ENCODE results near the gene KRTAP9-4. TPM values are rescaled to one million over a fixed set of nuclear protein-coding genes. Genes with fewer than 3 reads are reported as not detected.
"Not testable (repeated sequence)": the region's sequence is repeated elsewhere in the genome, so short reads cannot be mapped to it uniquely, and the experiment has no call there.

The KRTAP9-4 gene
- total RNA-seq, 1 experiment from 2014 or later, result not detected

DNA sequence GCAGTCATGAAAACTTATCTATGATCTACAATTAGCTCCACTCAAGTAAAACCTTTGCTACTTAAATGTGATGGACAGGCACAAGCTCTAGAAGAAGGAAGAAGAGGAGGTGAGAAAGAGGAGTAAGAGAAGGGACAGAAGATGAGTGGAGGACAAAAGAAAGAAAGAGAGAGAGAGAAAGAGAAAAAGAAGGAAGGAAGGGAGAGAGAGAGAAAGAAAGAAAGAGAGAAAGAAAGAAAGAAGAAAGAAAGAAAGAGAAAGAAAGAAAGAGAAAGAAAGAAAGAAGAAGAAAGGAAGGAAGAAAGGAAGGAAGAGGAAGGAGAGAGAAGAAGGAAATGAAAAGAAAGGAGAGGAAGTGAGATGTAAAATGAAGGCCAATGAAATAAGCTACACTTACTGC is 19.4 kb upstream of the KRTAP9-4 start:
- Histone ChIP-seq H3K4me3 (ENCODE audit: low read length) (no peak overlapping the region), H3K4me2 (ENCODE audit: low read length) (no peak overlapping the region), H3K9ac (ENCODE audit: low read length) (no peak overlapping the region), H3K9me2 (replicated peaks; ENCODE audit: low read length) (no peaks in the 10 kb centered on the region), H3K79me2 (ENCODE audit: low read length) (no peaks in the 10 kb centered on the region), H3K36me3 (ENCODE audit: low read depth, low read length) (no peaks in the 10 kb centered on the region), H4K20me1 (ENCODE audit: low read length) (no peaks in the 10 kb centered on the region), H2AFZ (ENCODE audit: low read length) (no peak overlapping the region), H3K9me3 (ENCODE audit: low read length) (no peaks in the 10 kb centered on the region), H3K4me1 (ENCODE audit: insufficient read depth, low read length) (no peaks in the 10 kb centered on the region), H3K27ac (ENCODE audit: low read length) (no peak overlapping the region), H3K27me3 (ENCODE audit: low read length) (no peaks in the 10 kb centered on the region), H3F3A (ENCODE audit: low read length, unreplicated experiment) (no peaks in the 10 kb centered on the region)
- ChIA-PET POLR2A (ENCODE audit: unreplicated experiment) (no interaction called here), CTCF (no interaction called here)
- ATAC-seq, result no peak
- DNase-seq, result no peak
- no TSS peak for BruUV-seq (replicated peaks)
- TF ChIP-seq EZH2 (IDR thresholded peaks at IDR 0.05; ENCODE audit: low read length, unreplicated experiment) (no peak), EZH2phosphoT487 (IDR thresholded peaks at IDR 0.05; ENCODE audit: borderline replicate concordance, low read length) (no peak), CTCF (conservative IDR thresholded peaks at IDR 0.05; ENCODE audit: low read depth, low read length) (no peak)
- intact Hi-C loops (cut with micrococcal nuclease), result no loop called here

- no peaks in the 10 kb centered on the region for H3K27me3 ChIP-seq (ENCODE audit: low read length)
- H2AFZ ChIP-seq (ENCODE audit: low read length), result no peak overlapping the region
- no peak overlapping the region for H3K4me2 ChIP-seq (ENCODE audit: low read length)
- TF ChIP-seq CTCF (conservative IDR thresholded peaks at IDR 0.05; ENCODE audit: low read depth, low read length), result no peak
- TF ChIP-seq EZH2 (IDR thresholded peaks at IDR 0.05; ENCODE audit: low read length, unreplicated experiment), result no peak
- no peak for TF ChIP-seq EZH2phosphoT487 (IDR thresholded peaks at IDR 0.05; ENCODE audit: borderline replicate concordance, low read length)
- ATAC-seq (no peak), DNase-seq (no peak)
- no peak overlapping the region for H3K27ac ChIP-seq (ENCODE audit: low read length)
- CTCF ChIA-PET, result no interaction called here
- intact Hi-C loops (cut with micrococcal nuclease), result no loop called here
- H3F3A ChIP-seq (ENCODE audit: low read length, unreplicated experiment), result no peaks in the 10 kb centered on the region
- no peaks in the 10 kb centered on the region for H3K79me2 ChIP-seq (ENCODE audit: low read length)
- H3K9me3 ChIP-seq (ENCODE audit: low read length), result no peaks in the 10 kb centered on the region
- BruUV-seq (replicated peaks), result no TSS peak
- POLR2A ChIA-PET (ENCODE audit: unreplicated experiment), result no interaction called here
- no peaks in the 10 kb centered on the region for H4K20me1 ChIP-seq (ENCODE audit: low read length)
- H3K36me3 ChIP-seq (ENCODE audit: low read depth, low read length), result no peaks in the 10 kb centered on the region
- no peak overlapping the region for H3K4me3 ChIP-seq (ENCODE audit: low read length)
- H3K9me2 ChIP-seq (replicated peaks; ENCODE audit: low read length), result no peaks in the 10 kb centered on the region
- H3K9ac ChIP-seq (ENCODE audit: low read length), result no peak overlapping the region
- H3K4me1 ChIP-seq (ENCODE audit: insufficient read depth, low read length), result no peaks in the 10 kb centered on the region
These were observed 17.8 kb upstream of the KRTAP9-4 start for GRCh38 chr17:41231731-41232130.

GRCh38 chr17:41232399-41233105 is 16.9 kb upstream of the KRTAP9-4 start, which contains the start of gene KRTAP9-3:
Gene KRTAP9-3, plus strand, starts transcription at chr17:41232449. Its CDS starts 53 bp downstream, at chr17:41232502.
- H3K4me2 ChIP-seq (ENCODE audit: low read length); BruUV-seq (replicated peaks); H3K4me1 ChIP-seq (ENCODE audit: insufficient read depth, low read length); CTCF ChIA-PET; ATAC-seq; H3K9me2 ChIP-seq (replicated peaks; ENCODE audit: low read length); H4K20me1 ChIP-seq (ENCODE audit: low read length); POLR2A ChIA-PET (ENCODE audit: unreplicated experiment); H3K4me3 ChIP-seq (ENCODE audit: low read length); H3K9me3 ChIP-seq (ENCODE audit: low read length); intact Hi-C loops (cut with micrococcal nuclease); H2AFZ ChIP-seq (ENCODE audit: low read length); DNase-seq; H3K36me3 ChIP-seq (ENCODE audit: low read depth, low read length); H3K27me3 ChIP-seq (ENCODE audit: low read length); H3K9ac ChIP-seq (ENCODE audit: low read length); H3F3A ChIP-seq (ENCODE audit: low read length, unreplicated experiment); H3K27ac ChIP-seq (ENCODE audit: low read length); H3K79me2 ChIP-seq (ENCODE audit: low read length): not testable (repeated sequence)

DNA sequence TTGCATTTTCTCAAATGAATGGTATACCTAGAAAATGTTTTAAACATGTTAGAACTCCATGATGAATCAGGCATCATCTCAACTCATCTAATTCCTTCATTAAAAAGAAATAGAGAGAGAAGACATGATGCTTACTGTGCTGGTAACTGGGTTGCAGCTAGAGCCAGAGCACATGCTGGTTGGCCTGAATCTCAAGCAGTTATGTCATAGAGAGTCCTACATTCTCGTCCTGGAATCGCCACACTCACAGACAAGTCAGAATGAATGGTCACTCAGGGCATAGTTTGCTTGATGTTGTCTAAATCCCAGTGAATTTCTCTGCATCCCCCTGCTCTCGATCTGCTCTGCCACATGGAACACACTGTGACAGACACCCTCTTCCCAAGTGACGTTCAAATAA is 12.4 kb upstream of the KRTAP9-4 start:
- H3K9ac ChIP-seq (ENCODE audit: low read length); BruUV-seq (replicated peaks); H3K4me3 ChIP-seq (ENCODE audit: low read length); ATAC-seq; H3K4me1 ChIP-seq (ENCODE audit: insufficient read depth, low read length); H2AFZ ChIP-seq (ENCODE audit: low read length); H3K27me3 ChIP-seq (ENCODE audit: low read length); H3K9me3 ChIP-seq (ENCODE audit: low read length); POLR2A ChIA-PET (ENCODE audit: unreplicated experiment); H3K27ac ChIP-seq (ENCODE audit: low read length); intact Hi-C loops (cut with micrococcal nuclease); H3K79me2 ChIP-seq (ENCODE audit: low read length); H3K4me2 ChIP-seq (ENCODE audit: low read length); H4K20me1 ChIP-seq (ENCODE audit: low read length); CTCF ChIA-PET; H3K9me2 ChIP-seq (replicated peaks; ENCODE audit: low read length); H3F3A ChIP-seq (ENCODE audit: low read length, unreplicated experiment); H3K36me3 ChIP-seq (ENCODE audit: low read depth, low read length); DNase-seq: not testable (repeated sequence)

DNA sequence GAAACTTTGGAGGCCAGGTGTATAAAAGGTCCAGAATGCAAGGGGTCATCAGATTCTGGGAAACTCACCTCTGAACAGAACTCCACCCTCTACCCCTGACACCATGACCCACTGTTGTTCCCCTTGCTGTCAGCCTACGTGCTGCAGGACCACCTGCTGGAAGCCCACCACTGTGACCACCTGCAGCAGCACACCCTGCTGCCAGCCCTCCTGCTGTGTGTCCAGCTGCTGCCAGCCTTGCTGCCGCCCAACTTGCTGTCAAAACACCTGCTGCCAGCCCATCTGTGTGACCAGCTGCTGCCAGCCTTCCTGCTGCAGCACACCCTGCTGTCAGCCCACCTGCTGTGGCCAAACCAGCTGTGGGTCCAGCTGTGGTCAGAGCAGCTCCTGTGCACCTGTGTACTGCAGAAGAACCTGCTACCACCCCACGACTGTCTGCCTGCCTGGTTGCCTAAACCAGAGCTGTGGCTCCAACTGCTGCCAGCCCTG is 11.5 kb upstream of the KRTAP9-4 start, which contains the start of gene KRTAP9-8:
Gene KRTAP9-8 (plus strand): TSS at position 51 of the 489 bp plus-strand sequence. CDS start 53 bp downstream, at position 104.
- H3K4me2 ChIP-seq (ENCODE audit: low read length); H3K9ac ChIP-seq (ENCODE audit: low read length); intact Hi-C loops (cut with micrococcal nuclease); H3K9me3 ChIP-seq (ENCODE audit: low read length); H3K27me3 ChIP-seq (ENCODE audit: low read length); CTCF ChIA-PET; H3K36me3 ChIP-seq (ENCODE audit: low read depth, low read length); H3K27ac ChIP-seq (ENCODE audit: low read length); H3K79me2 ChIP-seq (ENCODE audit: low read length); ATAC-seq; H4K20me1 ChIP-seq (ENCODE audit: low read length); H3K4me1 ChIP-seq (ENCODE audit: insufficient read depth, low read length); H2AFZ ChIP-seq (ENCODE audit: low read length); H3K9me2 ChIP-seq (replicated peaks; ENCODE audit: low read length); H3F3A ChIP-seq (ENCODE audit: low read length, unreplicated experiment); POLR2A ChIA-PET (ENCODE audit: unreplicated experiment); DNase-seq; BruUV-seq (replicated peaks); H3K4me3 ChIP-seq (ENCODE audit: low read length): not testable (repeated sequence)

Measured in PC-3 (cell line).